Measurements from ENCODE around the gene B3GNT7. TPM values are rescaled to one million over a fixed set of nuclear protein-coding genes. Genes with fewer than 3 reads are reported as not detected.

Gene B3GNT7
- total RNA-seq, 1 experiment from 2014 or later: 6.1 TPM

DNA sequence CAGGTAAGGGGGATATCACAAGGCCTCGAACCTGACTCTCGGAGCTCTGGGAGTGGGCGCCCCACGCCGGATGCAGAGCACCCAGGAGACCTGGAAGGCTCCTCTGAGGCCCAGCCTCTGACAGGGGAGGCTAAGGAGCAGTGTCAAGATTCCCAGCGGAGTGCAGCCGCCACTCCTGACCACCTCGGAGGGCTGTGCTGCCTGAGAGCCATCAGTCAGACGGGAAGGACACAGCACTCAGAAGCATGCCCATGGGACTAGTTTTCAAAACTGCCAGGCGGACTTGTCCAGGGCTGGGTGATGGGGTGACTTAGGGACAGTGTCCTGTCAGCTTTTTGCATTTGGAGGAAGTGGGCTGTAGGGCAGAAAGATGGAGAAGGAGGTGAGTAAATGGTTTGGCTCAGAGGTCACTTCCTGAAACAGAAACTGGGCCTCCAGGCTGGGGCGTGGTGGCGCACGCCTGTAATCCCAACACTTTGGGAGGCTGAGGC, 34.6 kb upstream of the B3GNT7 start:
- H2AFZ ChIP-seq (ENCODE audit: low read depth, low read length, poor library complexity, severe bottlenecking): no peak overlapping the region
- H4K20me1 ChIP-seq (ENCODE audit: insufficient read depth): no peaks in the 10 kb centered on the region
- H3K27me3 ChIP-seq (ENCODE audit: insufficient read depth, low read length): no peaks in the 10 kb centered on the region
- H3K36me3 ChIP-seq (ENCODE audit: control insufficient read depth in 1 of 2, insufficient read depth in 2 of 2, low read length in 2 of 2): no peaks in the 10 kb centered on the region
- TF ChIP-seq POLR2AphosphoS5 (IDR thresholded peaks at IDR 0.05; ENCODE audit: low read depth, low read length): no peak
- TF ChIP-seq, protein P1, sequence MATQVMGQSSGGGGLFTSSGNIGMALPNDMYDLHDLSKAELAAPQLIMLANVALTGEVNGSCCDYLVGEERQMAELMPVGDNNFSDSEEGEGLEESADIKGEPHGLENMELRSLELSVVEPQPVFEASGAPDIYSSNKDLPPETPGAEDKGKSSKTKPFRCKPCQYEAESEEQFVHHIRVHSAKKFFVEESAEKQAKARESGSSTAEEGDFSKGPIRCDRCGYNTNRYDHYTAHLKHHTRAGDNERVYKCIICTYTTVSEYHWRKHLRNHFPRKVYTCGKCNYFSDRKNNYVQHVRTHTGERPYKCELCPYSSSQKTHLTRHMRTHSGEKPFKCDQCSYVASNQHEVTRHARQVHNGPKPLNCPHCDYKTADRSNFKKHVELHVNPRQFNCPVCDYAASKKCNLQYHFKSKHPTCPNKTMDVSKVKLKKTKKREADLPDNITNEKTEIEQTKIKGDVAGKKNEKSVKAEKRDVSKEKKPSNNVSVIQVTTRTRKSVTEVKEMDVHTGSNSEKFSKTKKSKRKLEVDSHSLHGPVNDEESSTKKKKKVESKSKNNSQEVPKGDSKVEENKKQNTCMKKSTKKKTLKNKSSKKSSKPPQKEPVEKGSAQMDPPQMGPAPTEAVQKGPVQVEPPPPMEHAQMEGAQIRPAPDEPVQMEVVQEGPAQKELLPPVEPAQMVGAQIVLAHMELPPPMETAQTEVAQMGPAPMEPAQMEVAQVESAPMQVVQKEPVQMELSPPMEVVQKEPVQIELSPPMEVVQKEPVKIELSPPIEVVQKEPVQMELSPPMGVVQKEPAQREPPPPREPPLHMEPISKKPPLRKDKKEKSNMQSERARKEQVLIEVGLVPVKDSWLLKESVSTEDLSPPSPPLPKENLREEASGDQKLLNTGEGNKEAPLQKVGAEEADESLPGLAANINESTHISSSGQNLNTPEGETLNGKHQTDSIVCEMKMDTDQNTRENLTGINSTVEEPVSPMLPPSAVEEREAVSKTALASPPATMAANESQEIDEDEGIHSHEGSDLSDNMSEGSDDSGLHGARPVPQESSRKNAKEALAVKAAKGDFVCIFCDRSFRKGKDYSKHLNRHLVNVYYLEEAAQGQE (IDR thresholded peaks at IDR 0.05; ENCODE audit: low read depth): no peak
- TF ChIP-seq, protein P2, sequence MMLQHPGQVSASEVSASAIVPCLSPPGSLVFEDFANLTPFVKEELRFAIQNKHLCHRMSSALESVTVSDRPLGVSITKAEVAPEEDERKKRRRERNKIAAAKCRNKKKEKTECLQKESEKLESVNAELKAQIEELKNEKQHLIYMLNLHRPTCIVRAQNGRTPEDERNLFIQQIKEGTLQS (IDR thresholded peaks at IDR 0.05): no peak
- TF ChIP-seq, protein P3, sequence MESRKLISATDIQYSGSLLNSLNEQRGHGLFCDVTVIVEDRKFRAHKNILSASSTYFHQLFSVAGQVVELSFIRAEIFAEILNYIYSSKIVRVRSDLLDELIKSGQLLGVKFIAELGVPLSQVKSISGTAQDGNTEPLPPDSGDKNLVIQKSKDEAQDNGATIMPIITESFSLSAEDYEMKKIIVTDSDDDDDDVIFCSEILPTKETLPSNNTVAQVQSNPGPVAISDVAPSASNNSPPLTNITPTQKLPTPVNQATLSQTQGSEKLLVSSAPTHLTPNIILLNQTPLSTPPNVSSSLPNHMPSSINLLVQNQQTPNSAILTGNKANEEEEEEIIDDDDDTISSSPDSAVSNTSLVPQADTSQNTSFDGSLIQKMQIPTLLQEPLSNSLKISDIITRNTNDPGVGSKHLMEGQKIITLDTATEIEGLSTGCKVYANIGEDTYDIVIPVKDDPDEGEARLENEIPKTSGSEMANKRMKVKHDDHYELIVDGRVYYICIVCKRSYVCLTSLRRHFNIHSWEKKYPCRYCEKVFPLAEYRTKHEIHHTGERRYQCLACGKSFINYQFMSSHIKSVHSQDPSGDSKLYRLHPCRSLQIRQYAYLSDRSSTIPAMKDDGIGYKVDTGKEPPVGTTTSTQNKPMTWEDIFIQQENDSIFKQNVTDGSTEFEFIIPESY (IDR thresholded peaks at IDR 0.05; ENCODE audit: extremely low read depth, insufficient replicate concordance, low read length): no peak
- TF ChIP-seq RAD21 (IDR thresholded peaks at IDR 0.05; ENCODE audit: low read depth): no peak
- no peak for TF ChIP-seq CEBPB (IDR thresholded peaks at IDR 0.05; ENCODE audit: low read depth)
- no peak for TF ChIP-seq TCF7L2 (IDR thresholded peaks at IDR 0.05; ENCODE audit: borderline replicate concordance, extremely low read depth, insufficient read depth, insufficient read length)
- no peak for TF ChIP-seq POLR2A (IDR thresholded peaks at IDR 0.05; ENCODE audit: borderline replicate concordance, extremely low read depth, insufficient read depth, insufficient read length)
- no peak for TF ChIP-seq EZH2 (IDR thresholded peaks at IDR 0.05)
- TF ChIP-seq ZFX (IDR thresholded peaks at IDR 0.05): no peak
- TF ChIP-seq SP1 (IDR thresholded peaks at IDR 0.05; ENCODE audit: low read depth): no peak
- no peak for TF ChIP-seq ZNF274 (IDR thresholded peaks at IDR 0.05; ENCODE audit: low read depth, low read length)
- TF ChIP-seq YY1 (IDR thresholded peaks at IDR 0.05; ENCODE audit: extremely low read depth, insufficient replicate concordance, low read depth, low read length): no peak
- TF ChIP-seq, protein P4, sequence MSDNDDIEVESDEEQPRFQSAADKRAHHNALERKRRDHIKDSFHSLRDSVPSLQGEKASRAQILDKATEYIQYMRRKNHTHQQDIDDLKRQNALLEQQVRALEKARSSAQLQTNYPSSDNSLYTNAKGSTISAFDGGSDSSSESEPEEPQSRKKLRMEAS (IDR thresholded peaks at IDR 0.05): no peak
- TF ChIP-seq CBX3 (IDR thresholded peaks at IDR 0.05; ENCODE audit: low read depth): no peak
- TF ChIP-seq EZH2phosphoT487 (IDR thresholded peaks at IDR 0.05; ENCODE audit: borderline replicate concordance): no peak
- TF ChIP-seq SRF (IDR thresholded peaks at IDR 0.05; ENCODE audit: low read depth): no peak
- TF ChIP-seq, protein P5, sequence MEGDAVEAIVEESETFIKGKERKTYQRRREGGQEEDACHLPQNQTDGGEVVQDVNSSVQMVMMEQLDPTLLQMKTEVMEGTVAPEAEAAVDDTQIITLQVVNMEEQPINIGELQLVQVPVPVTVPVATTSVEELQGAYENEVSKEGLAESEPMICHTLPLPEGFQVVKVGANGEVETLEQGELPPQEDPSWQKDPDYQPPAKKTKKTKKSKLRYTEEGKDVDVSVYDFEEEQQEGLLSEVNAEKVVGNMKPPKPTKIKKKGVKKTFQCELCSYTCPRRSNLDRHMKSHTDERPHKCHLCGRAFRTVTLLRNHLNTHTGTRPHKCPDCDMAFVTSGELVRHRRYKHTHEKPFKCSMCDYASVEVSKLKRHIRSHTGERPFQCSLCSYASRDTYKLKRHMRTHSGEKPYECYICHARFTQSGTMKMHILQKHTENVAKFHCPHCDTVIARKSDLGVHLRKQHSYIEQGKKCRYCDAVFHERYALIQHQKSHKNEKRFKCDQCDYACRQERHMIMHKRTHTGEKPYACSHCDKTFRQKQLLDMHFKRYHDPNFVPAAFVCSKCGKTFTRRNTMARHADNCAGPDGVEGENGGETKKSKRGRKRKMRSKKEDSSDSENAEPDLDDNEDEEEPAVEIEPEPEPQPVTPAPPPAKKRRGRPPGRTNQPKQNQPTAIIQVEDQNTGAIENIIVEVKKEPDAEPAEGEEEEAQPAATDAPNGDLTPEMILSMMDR (IDR thresholded peaks at IDR 0.05 in 2 of 3, conservative IDR thresholded peaks at IDR 0.05 in 1 of 3; ENCODE audit: borderline replicate concordance in 1 of 3, insufficient read depth in 1 of 3, low read depth in 2 of 3, low read length in 2 of 3): no peak
- POLR2A ChIA-PET: no interaction called here
- CTCF ChIA-PET: no interaction called here
- no peak overlapping the region for H3K4me3 ChIP-seq (replicated peaks in 1 of 2; ENCODE audit: low read depth in 1 of 2, low read length in 2 of 2)
- DNase-seq (ENCODE audit: low read depth, low spot score) (no peak), ATAC-seq (no peak)
- no peaks in the 10 kb centered on the region for H3K9me3 ChIP-seq (ENCODE audit: control insufficient read depth in 1 of 2, insufficient read depth in 1 of 2, low read depth in 1 of 2, low read length in 2 of 2)
- intact Hi-C loops (cut with micrococcal nuclease): no loop called here
- H3K9me2 ChIP-seq (ENCODE audit: insufficient read depth): no peaks in the 10 kb centered on the region
- no peak overlapping the region for H3K9ac ChIP-seq (ENCODE audit: low read length)
- no peak overlapping the region for H3K4me2 ChIP-seq (ENCODE audit: low read length)
- no peak overlapping the region for H3K27ac ChIP-seq (ENCODE audit: low read depth, low read length)
- RAD21 ChIA-PET (ENCODE audit: low non-redundant PET in 1 of 2, low total read pairs in 2 of 2, uncharacterized antibody in 2 of 2, unreplicated experiment in 2 of 2): no interaction called here
- H3K4me1 ChIP-seq (ENCODE audit: control insufficient read depth in 1 of 2, insufficient read depth in 2 of 2, low read length in 2 of 2): peaks cover 4 to 12% of the 10 kb centered on the region in 2 experiments; a peak in 3 of 4 replicates
- no peaks in the 10 kb centered on the region for H3K79me2 ChIP-seq (ENCODE audit: insufficient read depth, low read length)
- BruUV-seq (replicated peaks): no TSS peak
